ENCODE results near the gene THAP11.
A peak's percentile ranks its signal among the peaks of the same experiment; 100 is the strongest.
"Not testable (repeated sequence)": the region's sequence is repeated elsewhere in the genome, so short reads cannot be mapped to it uniquely, and the experiment has no call there.

The THAP11 gene

DNA sequence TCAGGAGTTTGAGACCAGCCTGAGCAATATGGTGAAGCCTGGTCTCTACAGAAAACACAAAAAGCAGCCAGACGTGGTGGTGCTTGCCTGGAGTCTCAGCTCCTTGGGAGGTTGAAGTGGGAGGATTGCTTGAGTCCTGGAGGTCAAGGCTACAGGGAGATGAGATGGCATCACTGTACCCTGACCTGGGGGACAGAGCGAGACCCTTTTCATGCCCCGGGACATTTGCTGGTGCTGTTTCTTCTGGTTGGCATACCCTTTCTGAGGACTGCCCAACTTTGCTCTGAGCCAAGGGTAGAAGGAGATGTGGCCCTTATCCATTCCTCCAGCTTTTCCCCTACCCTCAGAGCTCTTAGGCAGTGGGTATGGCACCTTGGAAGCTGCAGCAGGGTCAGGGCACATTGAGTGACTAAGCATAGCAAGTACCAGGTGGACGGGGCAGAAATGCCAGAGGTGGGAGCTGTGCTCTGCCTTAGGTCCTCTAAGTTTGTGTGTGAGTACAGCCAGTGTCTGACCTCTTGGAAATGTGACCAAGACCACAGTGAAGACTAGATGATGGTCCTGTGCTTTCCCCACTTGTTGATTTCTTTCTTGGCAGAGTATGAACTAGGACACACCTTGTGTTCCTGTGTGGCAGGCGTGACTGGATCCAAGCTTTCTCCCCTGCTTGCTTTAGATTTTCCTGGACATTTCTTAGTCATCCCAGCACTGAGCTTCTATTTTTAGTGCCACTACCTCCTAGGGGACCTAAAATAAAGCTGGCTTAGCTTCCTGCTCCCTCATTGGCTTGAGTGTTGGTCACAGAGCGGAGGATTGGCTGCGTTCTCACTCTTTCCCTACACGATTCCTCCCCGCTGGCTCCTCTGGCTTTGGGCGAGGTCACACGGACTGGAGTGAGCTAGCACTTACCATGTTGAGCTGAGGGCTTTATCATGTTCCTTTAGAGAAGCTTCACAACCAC lies 20.8 kb downstream of the THAP11 start:
- DNase-seq (ENCODE audit: low spot score): no peak

- not testable (repeated sequence) for DNase-seq (ENCODE audit: low spot score)
Measured at GRCh38 chr16:67864044-67864443, 21.9 kb downstream of the THAP11 start.

DNA sequence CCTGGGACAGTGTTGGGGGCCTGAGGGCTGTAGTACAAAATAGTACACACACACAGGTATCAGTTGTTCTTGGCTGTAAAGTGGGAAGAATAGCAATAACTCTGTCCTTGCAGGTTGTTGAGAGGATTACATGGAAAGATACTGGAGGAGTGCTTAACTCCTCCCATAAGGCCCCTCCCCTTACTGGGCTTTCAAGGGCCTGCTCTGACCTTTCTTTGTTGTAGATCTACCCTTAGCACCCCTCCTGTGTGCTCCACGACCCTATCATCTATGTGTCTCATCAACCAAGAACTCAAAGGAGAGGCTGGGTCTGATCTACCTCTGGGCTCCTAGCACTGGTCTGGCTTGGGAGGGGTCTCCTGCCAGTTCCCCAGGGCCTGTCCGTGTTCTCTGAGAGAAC lies 22.5 kb downstream of the THAP11 start:
- DNase-seq (ENCODE audit: low spot score): no peak

DNA sequence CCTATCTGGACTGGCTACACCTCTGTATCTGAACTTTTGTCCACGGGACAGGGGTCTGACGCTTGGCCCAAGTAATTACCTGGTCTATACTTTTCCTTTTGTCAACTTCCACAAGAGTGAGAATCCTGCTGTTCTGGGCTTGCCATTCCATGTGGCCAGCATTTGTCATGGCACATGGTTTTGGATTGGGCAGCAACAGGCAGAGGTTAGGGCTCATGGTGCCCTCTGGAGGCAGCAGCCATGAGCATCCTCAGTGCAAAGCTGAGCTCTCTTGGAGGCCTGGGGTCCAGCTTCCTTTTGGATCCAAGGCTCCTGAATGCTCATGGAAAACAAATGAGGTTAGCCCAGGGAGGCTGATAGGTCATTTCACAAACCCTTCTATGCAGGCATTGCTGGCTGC lies 23.2 kb downstream of the THAP11 start:
- DNase-seq (ENCODE audit: low spot score): no peak

- DNase-seq (ENCODE audit: low spot score): no peak
Measured at GRCh38 chr16:67868290-67868689, 26.2 kb downstream of the THAP11 start.

DNA sequence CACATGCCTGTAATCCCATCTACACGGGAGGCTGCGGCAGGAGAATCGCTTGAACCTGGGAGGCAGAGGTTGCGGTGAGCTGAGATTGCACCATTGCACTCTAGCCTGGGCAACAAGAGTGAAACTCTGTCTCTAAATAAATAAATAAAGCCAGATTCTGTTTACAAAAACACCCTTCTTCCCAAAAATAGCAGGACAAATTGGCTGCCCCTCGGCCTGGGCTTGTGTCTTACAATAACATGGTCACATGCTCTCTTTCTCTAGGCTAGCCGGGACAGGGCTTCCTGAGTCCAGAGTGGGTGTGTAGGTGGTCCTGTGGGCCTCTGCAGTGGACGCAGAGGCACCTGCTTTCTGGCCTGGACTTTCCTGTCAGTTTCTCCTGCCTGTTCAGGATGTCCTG lies 27.5 kb downstream of the THAP11 start:
- DNase-seq (ENCODE audit: low spot score): no peak

DNA sequence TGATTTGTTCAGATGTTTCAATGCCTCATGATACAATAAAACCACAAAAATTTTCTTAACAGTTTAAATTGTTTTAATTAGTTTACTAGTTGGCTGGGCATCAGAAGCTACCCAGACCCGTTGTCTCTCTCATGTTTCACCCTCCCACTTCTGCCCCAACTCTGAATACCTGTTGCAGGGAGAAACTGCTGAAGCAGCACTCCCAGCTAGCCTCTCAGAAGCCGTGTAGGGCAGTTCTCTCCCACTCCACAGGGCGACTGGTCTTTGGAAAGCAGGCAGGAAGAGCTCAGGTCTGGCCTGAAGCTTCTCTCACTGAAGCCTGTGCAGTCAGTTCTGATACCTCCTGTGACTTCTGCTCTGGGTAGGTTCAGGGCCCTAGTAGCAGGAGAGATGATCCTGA lies 29.1 kb downstream of the THAP11 start:
- no peak for DNase-seq (ENCODE audit: low spot score)

- no peak for DNase-seq (ENCODE audit: low spot score)
Measured at GRCh38 chr16:67872131-67872630, 30.1 kb downstream of the THAP11 start.

- peak; percentile 76 for DNase-seq (ENCODE audit: low spot score)
Measured at GRCh38 chr16:67872631-67873434, 30.7 kb downstream of the THAP11 start, which contains the start of gene EDC4. EDC4 (plus strand) TSS chr16:67873052; CDS start chr16:67873262, 210 bp downstream.

DNA sequence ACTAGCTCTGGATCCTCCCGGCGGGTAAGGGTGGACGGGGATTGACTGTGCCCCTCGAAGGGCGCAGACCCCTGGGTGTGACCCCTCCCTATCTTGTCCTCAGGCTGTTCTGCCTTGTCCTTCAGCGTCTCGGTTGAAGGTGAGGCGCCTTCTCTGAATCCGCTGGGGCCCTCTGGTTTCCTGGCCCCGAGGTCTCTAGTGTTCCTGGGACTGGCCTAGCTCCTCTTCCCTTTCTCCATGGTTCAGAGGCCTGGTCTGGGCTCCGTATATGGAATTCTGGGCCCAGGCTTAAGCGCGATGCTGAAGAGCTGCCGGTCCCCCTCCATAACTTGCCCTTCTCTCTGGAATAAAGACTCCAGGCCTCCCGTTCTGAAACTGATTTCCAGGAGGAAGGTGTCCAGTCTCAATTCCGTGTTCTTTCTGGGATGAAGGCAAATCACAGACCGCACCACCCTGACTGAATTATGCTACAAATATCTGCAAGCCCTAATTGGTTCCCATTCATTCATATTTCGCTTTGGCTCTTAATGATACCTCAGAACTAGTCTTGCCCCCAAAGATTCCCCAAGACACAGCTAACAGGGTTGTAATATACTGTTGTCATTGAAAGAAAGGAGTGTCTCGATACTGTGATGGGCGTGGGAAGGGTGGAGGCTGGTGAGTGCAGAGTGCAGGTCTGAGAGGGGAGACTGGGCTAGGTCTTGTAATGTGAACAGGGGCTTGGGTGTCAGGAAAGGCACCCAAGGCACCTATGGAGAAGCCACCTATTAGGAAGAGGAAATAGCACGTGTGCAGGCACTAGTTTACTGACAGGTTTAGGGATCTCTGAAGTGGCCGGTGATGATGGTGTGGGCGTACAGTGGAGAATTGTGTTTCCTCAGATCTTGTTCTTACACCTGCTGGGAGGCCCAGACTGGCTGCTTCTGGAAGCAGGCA lies 31.6 kb downstream of the THAP11 start:
- no peak for DNase-seq (ENCODE audit: low spot score)

GRCh38 chr16:67874372-67874771 lies 32.3 kb downstream of the THAP11 start:
- DNase-seq (ENCODE audit: low spot score): no peak

GRCh38 chr16:67877064-67877463 lies 34.9 kb downstream of the THAP11 start:
- DNase-seq (ENCODE audit: low spot score): no peak

DNA sequence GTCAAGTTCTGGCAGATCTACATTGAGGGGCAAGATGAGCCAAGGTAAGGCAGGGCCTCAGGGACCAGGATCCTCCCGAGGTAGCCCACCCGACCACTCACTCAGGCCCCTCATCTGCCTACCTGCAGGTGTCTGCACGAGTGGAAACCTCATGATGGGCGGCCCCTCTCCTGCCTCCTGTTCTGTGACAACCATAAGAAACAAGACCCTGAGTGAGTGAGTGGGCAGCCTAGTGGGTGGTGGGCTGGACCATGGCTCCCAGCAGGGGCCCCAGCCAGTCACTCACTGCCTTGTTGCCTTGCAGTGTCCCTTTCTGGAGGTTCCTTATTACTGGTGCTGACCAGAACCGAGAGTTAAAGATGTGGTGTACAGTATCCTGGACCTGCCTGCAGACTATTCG lies 36.1 kb downstream of the THAP11 start:
- no peak for DNase-seq (ENCODE audit: low spot score)

DNA sequence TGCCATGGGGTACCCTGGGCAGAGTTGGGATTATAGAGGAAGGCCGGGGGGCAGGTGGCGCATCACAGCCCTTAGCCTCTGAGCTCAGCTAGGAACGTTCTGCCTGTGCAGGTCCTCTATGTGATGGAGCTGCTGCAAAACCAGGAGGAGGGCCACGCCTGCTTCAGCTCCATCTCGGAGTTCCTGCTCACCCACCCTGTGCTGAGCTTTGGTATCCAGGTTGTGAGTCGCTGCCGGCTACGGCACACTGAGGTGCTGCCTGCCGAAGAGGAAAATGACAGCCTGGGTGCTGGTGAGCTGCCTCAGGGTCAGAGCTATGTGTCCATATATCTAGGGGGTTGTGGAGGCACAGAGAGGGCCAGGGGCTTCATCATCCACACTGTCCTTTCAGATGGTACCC lies 36.7 kb downstream of the THAP11 start:
- DNase-seq (ENCODE audit: low spot score): no peak

GRCh38 chr16:67879462-67879861 lies 37.3 kb downstream of the THAP11 start:
- DNase-seq (ENCODE audit: low spot score): no peak

- DNase-seq (ENCODE audit: low spot score): no peak
Measured at GRCh38 chr16:67879936-67880335, 37.8 kb downstream of the THAP11 start.

DNA sequence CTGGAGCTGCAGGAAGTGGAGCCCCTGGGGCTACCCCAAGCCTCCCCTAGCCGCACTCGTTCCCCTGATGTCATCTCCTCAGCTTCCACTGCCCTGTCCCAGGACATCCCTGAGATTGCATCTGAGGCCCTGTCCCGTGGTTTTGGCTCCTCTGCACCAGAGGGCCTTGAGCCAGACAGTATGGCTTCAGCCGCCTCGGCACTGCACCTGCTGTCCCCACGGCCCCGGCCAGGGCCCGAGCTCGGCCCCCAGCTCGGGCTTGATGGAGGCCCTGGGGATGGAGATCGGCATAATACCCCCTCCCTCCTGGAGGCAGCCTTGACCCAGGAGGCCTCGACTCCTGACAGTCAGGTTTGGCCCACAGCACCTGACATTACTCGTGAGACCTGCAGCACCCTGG lies 38.5 kb downstream of the THAP11 start:
- DNase-seq (ENCODE audit: low spot score): no peak

DNA sequence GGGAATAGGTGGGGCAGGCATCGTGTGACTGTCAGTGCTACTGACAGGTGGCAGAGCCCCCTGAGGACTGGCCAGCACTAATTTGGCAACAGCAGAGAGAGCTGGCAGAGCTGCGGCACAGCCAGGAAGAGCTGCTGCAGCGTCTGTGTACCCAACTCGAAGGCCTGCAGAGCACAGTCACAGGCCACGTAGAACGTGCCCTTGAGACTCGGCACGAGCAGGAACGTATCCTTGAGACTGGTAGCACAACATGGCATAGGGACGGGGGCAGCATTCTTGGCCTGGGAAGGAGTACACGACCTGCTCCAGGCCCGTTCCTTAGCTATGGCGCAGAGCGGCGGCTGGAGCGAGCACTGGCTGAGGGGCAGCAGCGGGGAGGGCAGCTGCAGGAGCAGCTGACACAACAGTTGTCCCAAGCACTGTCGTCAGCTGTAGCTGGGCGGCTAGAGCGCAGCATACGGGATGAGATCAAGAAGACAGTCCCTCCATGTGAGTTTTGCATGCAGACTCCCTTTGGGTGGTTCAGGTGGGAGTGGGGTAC lies 39.6 kb downstream of the THAP11 start:
- DNase-seq (ENCODE audit: low spot score): no peak

DNA sequence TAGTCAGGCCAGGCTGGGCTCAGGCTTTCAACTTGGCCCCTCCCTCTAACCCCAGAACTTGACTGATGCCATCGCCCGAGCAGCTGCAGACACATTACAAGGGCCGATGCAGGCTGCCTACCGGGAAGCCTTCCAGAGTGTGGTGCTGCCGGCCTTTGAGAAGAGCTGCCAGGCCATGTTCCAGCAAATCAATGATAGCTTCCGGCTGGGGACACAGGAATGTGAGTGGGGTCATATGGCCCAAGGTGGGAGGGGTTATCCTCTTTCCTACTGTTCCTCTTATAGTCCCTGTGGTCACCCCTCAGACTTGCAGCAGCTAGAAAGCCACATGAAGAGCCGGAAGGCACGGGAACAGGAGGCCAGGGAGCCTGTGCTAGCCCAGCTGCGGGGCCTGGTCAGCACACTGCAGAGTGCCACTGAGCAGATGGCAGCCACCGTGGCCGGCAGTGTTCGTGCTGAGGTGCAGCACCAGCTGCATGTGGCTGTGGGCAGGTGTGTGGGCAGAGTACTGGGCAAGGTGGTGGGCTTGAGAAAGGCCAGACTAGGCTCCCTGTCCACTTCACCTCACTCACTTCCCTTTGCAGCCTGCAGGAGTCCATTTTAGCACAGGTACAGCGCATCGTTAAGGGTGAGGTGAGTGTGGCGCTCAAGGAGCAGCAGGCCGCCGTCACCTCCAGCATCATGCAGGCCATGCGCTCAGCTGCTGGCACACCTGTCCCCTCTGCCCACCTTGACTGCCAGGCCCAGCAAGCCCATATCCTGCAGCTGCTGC lies 40.4 kb downstream of the THAP11 start:
- no peak for DNase-seq (ENCODE audit: low spot score)
